Measurements from ENCODE around the gene MRPL22. TPM values are rescaled to one million over a fixed set of nuclear protein-coding genes. Genes with fewer than 3 reads are reported as not detected.
"Not testable (repeated sequence)": the region's sequence is repeated elsewhere in the genome, so short reads cannot be mapped to it uniquely, and the experiment has no call there.

MRPL22 gene
- total RNA-seq, 1 donor from 2014 or later = 35.6 TPM

DNA sequence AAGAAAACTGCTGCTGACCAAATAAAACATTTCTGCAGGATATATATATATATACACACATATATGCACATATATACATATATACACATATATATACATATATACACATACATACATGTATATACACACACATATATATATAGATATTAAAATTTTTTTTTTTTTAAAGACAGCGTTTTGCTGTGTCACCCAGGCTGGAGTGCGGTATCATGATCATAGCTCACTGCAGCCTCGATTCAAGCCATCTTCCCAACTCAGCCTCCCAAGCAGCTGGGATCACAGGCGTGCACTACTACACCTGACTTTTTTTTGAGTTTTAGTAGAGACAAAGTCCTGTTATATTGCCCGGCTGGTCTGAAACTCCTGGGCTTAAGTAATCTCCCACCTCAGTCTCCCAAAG lies 2.7 kb downstream of the MRPL22 start:
- no peak for DNase-seq

DNA sequence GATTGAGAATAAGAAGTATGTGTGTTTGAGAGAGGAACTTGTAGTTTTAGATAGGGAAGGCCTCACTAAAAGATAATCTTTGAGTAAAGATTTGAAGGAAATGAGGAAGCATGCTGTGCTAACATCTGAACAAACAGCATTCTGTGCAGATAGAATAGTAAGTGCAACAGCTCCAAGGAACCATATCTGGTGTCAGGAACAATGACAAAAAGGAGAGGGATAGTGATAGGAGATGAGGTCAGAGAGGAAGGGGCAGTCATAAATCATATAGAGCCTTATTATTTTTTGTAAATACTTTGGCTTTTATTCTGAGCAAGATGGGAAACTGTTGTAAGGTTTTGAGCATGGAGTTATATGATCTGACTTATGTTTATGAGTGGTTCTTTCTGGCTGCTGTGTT lies 3.8 kb downstream of the MRPL22 start:
- peak; percentile 30 for DNase-seq

DNA sequence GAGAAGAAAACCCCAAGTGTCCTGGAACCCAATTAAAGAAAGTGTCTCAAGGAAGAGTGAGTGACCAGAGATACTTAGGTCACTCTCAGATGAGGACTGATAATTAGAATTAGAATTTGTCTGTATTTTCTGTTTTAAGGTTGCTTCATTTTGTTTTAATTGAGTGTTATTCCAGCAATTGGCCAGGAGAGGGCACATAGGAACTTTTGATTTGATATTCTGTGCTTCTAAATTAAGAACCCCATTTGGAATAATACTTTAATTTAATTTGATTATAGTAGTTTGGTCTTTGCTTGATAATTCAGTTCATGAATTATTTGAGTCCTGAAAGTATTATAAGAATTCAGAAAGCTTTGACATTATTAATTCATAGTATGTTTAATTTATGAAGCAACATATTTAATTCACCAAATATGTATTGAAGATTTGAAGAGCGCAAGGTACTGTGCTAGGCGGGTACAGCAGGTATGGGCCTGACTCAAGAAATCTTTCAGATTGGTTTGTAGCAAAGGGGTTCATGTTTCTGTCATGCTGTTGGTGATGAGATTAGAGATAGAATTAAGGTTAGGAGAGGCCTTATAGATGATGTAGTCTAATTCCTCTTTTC lies 4.9 kb downstream of the MRPL22 start:
- DNase-seq = peak; percentile 63

DNA sequence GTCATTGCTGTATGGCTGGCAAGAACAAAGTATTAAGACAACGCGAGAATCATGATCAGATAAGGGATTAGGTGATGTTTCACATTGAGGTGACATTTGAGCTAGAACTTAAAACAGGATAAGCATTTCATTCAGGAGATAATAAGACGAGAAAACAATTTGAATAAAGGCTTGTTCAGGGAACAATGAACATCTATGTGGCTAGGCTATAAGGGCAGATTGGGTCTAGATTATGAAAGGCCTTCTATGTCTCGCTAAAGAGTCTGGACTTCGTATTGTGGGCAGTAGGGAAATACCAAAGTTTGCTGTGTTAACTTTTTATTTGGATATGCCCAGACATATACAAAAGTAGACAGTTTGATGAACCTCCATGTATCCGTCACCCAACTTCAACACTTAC lies 6.9 kb downstream of the MRPL22 start:
- no peak for DNase-seq

DNA sequence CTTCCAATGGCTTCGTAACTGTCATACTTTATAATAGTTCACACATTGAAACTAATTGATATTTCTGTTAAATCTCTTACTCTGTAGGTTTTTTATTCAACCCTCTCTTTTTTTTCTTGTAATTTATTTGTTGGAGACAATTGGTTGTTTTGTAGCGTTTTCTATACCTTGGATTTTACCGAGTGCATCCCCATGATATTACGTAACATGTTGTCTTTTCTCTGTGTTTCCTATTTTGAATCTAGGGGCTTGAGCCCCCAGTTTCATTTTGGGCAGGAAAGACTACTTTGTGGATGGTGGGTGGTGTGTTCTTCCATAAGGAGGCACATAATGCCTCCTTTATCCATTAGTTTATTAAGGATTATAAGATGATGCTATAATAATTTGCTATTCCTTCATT lies 7.4 kb downstream of the MRPL22 start:
- no peak for DNase-seq

DNA sequence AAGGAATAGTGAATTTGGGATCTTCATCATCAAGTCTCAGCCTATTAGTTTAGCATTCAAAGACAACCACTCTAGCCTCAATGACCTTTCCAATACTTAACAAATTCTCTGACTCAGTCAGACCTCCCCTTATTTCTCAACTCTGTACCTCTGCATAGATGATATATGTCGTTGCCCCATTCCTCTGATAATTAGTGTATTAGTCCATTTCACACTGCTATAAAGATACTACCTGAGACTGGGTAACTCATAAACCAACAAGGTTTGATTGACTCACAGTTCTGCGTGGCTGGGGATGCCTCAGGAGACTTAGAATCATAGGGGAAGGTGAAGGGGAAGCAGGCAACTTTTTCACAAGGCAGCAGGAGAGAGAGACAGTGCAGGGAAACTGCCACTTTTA lies 8.9 kb downstream of the MRPL22 start:
- no peak for DNase-seq

DNA sequence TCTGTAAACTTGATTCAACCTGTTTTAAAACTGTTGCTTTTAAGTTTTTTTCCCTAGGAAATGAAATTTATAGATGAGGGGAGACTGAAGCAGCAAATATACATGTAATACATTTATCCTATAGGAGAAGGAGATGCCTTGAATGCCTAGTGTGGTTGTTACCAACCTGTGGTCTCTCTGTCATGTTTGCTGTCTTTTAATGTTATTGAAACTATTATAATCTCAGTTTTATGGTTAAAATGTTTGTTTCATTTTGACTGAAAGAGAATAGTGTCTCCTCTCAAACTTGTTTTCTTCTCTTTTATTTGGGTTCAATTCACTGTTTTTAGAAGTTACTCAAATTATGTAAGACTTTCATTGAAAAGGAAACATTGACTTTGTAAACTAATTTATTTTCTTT lies 15.8 kb downstream of the MRPL22 start:
- DNase-seq = no peak

DNA sequence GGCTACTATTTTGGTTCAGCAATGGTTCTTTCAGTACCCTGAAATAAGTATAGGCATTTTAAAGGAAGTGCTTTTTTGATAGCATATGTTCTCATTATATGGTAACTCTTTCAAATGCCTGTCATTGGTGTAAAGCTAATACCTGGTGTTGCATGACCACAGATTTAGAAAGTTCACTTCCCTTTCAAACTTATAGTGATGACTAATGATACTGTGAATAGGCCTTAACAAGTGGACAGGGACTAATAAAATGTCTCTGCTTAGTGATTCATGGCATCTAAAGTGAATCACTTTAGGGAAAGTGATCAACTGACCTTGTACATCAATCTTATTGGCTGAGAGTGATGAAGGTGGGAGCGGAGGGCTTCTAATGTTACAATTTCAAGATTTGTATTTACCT lies 21.6 kb downstream of the MRPL22 start:
- peak; percentile 53 for DNase-seq

DNA sequence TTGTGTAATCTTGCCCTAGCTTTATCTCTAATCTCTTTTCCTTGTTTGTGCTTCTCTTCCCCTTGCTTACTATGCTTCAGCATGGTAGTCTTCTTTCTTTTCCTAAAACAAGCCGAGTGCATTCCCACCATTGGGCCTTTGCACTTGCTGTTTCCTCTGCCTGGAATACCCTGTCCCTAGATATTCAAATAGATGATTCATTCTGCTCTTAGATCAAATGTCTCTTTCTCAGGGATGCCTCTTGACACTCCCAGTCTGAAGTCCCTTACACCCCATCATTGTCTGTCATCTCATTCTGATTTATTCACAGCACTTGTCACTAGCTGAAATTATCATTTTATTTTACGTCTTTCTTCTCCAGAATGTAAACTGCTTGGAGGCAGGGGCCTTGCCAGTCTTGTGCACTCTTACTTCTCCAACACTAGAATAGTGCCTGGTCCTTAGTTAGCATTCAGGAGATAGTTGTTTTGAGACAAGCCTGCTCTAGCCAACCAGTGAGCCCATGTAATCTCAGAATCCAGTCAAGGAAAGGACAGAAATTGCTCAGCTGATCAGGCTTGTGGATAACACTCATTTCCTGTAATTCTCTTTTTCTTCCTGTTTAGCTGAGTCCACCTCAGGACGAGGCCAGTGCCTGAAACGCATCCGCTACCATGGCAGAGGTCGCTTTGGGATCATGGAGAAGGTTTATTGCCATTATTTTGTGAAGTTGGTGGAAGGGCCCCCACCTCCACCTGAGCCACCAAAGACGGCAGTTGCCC lies 25.4 kb downstream of the MRPL22 start:
- DNase-seq = peak; percentile 95

DNA sequence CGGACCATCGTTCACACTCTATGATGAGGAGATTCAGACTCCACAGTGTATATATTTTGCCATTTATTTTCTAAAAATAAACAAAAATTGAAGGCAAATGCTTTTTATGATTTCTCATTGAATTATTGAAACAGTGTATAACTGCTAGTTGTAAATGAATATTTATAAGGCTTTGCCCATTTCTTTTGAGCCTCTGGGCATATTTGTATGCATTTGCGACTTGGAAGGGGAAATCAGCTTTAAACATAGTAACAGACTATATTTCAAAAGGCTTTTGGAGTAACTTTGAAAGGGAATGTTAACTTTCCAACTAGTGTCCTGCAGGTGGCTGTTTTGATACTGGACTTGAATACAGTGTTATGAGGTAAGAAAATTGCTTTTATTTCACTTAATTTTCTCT lies 26.0 kb downstream of the MRPL22 start:
- peak; percentile 21 for DNase-seq

DNA sequence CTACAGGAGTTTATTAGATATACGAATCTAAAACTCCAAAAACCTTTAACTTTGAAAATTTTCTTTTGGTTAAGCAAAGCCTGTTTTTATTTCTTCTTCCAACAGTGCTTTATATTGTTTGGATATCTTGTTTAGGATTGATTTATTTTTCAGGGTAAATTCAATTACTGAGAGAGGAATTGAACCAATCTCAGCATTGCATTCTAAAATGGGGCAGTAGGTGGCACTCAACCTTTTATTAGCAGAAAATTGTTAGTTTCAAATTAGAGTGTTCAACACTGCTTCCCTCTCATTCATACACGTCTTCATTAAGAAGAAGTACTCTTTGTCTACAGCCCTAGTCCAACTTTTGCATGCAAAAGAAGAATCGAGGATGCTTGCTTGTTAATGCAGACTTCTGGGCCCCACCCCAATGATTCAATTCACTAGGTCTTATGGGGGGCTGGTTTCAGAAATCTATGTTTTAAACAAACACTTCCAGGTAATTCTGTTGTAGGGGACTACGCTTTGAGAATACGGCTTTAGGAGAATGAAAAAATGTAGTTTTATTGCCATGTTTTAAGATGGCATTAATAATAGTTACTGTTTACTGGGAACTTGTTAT lies 26.6 kb downstream of the MRPL22 start:
- peak; percentile 68 for DNase-seq

DNA sequence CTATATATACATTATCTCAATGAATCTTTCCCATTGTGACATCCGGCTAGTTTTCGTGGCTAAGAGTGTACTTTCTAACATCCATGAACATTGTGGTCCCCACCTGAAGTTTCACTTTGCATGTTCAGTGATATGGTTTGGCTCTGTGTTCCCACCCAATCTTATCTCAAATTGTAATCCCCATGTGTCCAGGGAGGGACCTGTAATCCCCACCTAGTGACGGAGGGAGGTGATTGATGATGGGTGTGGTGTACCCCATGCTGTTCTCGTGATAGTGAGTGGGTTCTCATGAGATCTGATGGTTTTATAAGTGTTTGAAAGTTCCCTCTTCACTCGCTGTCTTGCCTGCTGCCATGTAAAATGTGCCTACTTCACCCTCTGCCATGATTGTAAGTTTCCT lies 28.1 kb downstream of the MRPL22 start:
- no peak for DNase-seq

DNA sequence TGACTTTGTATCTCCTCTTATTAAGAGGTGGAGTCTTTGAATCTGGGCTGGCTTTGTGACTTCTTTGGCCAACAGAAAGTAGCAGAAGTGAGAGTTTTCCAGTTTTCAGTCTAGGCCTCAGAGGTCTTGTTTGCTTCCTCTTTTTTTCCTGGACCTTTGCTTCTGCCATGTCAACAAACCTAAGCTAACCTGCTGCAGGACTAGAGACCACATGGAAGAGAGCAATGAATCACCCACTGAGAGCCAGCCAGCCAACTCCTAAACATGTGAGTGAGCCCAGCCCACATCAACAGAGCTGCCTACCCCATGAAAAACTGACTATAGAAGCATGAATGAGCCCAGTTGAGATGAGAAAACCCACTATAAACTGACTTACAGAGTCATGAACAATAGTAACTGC lies 29.9 kb downstream of the MRPL22 start:
- DNase-seq = peak; percentile 60

DNA sequence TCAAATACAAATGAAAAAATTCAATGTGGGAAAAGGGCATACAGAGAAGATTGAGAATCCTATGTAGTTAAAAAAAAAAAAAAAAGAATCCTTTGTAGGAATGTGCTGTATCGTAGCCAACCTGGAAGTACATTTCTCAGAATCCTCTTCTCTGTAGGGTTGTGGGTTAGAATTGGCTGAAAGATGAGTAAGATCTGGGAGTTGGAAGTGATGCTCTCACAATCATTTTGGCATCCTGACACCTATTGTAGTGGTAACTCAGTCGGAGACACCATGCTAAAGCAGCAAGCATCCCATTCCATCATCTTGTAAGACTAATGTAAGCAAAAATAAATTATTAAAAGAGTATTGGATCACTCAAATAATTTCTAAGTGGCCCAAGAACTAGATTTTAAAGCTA lies 30.6 kb downstream of the MRPL22 start:
- no peak for DNase-seq

DNA sequence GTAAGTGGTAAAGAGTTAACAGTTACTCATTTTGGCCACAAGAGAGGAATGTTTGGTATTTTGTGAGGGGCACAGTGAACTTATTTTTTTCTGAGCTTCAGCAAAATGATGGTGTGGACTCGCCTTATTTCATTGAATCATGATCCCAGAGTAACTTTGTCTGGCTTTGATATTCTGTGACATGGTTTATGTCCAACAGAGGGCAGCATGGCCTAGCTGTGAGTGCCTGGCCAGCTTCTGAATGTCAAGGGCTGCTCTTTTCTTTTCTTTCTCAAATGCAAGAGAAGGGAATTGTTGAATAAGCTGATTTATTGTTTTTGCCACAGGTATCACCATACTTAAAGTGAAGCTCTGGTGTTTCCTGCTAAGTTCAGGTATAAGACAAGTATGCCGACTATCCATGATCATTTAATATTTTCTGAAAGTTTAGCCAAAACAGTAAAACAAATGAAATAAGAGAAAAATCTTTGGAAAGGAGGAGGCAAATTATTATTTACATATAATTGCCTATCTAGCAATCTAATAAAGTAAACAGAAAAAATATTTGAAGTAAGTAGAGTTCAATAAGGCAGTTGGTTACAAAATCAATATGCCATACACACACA lies 31.7 kb downstream of the MRPL22 start:
- DNase-seq = peak; percentile 83

DNA sequence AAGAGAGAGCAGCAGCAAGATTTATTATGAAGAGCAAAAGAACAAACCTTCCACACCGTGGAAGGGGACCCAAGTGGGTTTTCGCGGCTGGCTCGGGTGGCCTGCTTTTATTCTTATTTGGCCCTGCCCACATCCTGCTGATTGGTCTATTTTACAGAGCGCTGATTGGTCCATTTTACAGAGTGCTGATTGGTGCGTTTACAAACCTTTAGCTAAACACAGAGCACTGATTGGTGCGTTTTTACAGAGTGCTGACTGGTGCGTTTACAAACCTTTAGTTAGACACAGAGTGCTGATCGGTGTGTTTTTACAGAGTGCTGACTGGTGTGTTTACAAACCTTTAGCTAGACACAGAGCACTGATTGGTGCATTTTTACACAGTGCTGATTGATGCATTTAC lies 35.2 kb downstream of the MRPL22 start:
- not testable (repeated sequence) for DNase-seq

DNA sequence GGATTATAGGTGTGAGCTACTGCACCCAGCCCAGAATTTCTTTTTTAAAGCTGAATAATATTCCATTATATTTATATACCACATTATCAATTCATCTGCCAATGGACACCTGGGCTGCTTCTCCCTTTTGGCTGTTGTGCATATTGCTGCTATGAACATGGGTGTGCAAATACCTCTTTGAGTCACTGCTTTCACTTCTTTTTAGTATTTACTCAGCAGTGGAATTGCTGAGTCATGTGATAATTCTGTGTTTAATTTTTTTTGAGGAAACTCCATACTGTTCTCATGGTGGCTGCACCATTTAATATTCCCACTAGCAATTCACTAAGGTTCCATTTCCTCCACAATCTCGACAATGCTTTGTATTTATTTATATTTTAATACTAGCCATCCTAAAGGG lies 36.5 kb downstream of the MRPL22 start:
- DNase-seq = no peak

DNA sequence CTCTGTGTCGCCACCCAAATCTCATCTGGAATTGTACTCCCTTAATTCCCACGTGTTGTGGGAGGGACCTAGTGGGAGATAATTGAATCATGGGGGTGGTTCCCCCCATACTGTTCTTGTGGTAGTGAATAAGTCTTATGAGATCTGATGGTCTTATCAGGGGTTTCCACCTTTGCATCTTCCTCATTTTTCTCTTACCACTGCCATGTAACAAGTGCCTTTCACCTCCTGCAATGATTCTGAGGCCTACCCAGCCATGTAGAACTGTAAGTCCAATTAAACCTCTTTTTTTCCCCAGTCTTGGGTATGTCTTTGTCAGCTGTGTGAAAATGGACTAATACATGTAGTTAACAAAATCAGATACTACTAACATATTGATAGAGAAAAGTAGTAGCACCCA lies 37.4 kb downstream of the MRPL22 start:
- DNase-seq = not testable (repeated sequence)

DNA sequence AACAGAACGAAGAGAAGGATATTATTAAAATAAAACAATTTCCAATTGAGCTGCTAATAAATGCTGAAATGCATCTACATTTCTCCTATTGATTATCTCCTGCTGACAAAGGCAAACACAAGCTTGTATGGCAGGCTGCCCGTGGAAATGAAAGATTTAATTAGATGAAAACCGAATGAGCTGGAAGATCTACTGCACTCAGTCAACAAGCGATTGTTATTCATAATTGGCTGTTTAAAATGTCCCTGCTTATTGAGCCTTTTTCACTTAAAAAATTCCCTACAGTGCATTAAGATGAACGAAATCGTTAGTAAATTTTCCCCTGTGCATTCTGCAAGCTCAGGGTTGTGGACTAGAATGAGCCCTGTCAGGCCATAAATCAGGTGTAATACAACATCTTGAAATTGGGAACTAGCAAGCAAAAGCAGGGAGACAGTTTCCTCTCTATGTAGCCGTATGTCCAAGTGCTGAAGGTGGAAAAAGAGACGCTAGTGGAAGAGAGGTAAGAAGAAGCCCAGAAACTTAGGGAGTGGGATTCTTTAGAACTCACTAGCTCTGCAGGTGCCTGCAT lies 44.2 kb downstream of the MRPL22 start:
- no peak for DNase-seq

DNA sequence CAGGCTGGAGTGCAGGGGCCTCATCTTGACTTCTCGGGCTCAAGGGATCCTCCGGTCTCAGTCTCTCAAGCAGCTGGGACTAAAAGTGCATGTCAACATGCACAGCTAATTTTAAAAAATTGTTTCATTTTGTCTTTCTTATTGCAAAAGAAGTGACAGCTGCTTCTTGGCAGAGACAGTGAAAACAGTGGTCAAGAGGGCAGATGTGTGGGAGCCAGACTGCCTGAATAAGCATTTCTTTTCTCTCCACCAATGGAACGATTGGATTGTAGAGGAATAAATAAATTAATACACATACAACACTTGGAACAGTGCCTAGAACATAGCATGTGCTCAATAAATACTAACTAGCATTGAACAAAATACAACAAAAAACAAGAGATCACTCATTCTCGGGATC lies 45.3 kb downstream of the MRPL22 start:
- DNase-seq = no peak

DNA sequence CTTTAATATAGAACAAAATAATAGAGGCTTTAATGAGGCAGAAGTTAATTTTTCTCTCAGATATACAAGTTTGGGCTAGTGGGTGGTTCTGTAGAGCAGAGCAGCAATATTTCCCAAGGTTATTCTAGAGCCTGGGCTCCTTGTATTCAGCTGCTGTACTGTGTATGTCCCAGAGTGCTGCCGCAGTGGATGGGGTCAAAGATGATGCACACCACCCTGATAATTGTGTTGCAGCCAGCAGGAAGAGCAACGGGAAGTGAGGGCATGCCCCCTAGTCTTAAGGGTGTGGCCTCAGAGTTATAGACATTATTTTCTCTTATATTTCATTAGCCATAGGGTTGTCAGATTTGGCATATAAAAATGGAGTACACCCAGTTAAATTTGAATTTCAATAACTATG lies 48.8 kb downstream of the MRPL22 start:
- DNase-seq = peak; percentile 51

DNA sequence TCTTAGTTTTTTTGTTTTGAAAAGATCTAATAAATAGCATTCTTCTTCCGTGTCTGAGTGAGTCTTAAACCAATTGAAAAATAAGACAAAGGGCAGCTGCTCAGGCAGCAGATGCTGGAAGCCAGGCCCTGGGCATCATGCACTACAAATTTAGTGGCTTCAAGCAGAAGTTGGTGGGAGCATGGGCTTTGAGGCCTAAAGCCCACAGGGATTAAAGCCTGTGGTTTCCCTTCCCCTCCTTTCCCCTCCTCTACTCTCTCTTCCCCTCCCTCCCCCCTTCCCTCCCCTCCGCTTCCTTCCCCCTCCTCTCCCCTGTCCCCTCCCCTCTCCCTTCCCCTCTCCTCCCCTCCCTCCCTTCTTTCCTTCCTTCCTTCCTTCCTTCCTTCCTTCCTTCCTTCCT lies 52.6 kb downstream of the MRPL22 start:
- DNase-seq = no peak

DNA sequence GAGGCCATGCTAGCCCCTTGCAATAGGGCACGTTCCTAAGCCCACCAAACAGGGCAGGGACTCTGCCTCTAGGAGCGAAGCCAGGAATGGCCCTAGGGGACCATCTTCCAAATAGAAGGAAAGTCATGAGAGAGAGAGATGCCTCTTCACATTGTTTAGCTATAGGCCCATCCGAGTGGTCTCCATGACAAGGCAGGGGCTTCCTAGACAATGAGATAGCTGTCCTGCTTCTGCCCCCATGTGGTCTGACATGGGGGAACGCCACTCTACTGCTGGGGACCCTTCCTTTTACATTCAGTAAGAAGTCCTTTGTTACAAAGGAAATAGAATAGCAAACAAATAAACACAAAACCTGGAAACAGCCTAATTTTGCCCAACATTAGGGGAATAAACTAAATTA lies 54.8 kb downstream of the MRPL22 start:
- peak; percentile 47 for DNase-seq

DNA sequence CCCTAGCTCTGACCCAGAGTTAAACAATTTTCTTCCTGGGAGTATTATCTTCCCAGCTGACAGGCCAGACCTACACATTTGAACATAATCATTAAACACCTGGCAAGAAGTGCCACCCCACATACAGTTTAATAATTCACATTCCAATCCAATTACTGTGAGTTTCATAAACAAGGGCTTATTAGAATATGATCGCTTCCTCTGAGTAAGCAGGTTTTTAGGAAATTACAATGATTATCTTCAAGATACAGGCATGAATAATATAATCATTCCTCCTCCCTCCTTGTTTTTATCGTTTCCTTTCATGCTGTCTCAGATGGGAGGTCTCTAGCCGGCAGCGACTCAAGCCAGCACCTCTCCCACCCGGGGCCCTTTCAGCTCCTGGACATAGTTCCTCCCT lies 56.9 kb downstream of the MRPL22 start:
- DNase-seq = peak; percentile 81

Data from dermis blood vessel endothelial cell (primary cell).